Head of caudate nucleus (tissue), 42 donors: Measurements from ENCODE around the gene ZMPSTE24.

Source experiments
- DNase-seq, 42 donors: peaks; one replicate each; pipeline versions ENCODE4 v3.0.0 to v3.0.0-alpha.2; 2020 to 2021; ENCODE audit warnings: mixed read lengths in 7 of 42
- intact Hi-C: fragments of 100-400 bp; cut with DNase I; formaldehyde crosslinking; loops from one replicate; pipeline ENCODE4 v1.15.0; 2022

ZMPSTE24 gene

DNA sequence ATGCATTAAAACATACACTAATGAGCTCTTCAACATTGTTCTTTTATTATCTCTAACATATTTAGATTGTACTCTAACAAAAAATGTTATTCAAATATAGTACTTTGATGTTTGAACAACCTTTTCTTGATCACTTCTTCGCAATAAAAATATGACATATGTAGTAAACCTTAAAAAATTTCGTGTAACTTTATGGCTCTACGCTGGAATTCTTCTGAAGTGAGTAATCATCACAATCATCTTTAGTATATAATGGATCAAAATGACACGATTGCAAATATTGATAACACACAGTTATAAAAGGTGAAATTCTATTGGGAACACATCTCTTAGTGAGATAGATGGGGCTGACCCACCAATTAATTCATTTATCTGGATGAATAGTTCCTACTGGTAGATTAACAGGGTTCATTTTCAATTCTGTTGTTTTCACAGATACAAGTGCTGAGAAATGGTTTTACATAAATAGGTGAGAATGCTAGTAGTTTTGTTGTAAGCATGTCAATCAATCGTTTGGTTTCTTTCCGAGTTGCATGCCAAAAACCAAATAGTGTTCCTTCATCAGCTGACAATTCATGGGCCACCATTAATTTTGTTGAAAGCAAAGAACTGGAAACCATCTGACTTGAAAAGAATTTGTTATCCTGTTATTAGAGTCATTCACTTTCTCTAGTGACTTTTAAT lies 1.5 kb upstream of the ZMPSTE24 start:
- intact Hi-C loops: no loop called here
- no peak for DNase-seq

DNA sequence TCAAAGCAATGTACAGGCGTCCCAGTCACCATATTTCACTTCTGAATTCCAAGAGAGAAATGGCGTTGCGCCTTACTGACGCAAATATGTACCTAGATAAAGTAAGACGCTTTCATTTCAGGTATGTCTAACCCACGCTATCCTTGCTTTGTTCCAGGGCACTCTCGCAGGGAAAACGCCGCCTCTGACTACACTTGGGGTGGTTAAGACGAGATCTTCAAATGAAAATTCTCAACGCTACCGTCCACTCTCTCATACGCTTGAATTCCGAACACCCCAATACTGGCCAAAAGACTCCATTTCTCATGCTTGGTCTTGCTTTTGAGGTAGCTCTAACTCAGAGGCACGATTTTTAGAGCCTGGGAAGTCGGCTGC lies 736 bp upstream of the ZMPSTE24 start:
- peak in 19 of 42 donors; percentile 12 to 72 (median 41) for DNase-seq
- intact Hi-C loops: no loop called here

DNA sequence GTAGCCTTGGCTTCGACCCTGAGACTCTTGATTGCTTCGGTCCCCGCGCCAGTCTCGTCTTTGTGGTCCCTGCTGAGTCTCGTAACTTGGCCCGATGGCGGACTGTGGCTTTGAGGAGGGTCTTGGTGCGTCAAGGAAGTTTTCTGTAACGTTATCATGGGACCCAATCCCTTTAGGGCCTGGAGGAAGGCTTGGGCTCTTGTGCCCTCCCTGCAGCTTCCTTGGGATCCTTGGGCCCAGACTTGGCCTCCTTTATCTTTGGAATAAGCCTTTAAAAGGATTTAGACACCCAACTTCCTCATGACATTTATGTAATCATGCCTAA lies 371 bp downstream of the ZMPSTE24 start:
- intact Hi-C loops: loop anchor here (2.0 kb wide), 2 partner anchors 56 to 98 kb away; partner anchors contain the start of gene RLF
- peak in 1 of 42 donors; percentile 39 for DNase-seq

DNA sequence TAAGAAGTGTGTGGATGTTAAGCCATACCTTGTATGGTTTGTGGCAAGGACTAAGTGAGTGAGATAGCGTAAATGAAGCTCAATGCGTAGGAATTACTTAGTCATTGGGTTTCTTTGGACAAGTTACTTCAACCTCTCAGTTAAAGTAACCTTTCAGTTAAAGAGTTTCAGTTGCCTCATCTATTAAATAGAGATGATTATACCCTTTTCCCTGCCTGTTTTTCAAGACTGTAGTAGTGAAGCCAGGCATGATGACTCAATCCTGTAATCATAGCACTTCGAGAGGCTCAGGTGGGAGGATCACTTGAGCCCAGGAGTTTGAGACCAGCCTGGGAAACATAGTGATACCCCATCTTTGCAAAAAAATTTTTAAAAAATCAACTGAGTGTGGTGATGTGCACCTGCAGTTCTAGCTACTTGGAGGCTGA lies 6.3 kb downstream of the ZMPSTE24 start:
- intact Hi-C loops: no loop called here
- no peak for DNase-seq

DNA sequence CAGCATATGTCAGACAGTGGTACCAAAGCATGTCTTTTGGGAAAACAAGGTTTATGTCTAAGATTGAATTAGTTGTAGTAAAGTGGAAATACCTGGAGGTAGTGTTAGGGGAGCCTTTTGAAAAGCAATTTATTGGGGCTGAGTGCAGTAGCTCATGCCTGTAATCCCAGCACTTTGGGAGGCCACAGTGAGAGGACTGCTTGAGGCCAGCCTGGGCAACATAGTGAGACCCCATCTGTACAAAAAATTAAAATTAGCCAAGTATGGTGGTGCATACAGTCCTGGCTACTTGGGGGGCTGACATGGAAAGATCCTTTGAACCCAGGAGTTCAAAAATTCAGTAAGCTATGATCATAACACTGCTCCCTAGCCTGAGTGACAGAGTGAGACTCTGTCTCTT lies 7.3 kb downstream of the ZMPSTE24 start:
- intact Hi-C loops: no loop called here
- no peak for DNase-seq

DNA sequence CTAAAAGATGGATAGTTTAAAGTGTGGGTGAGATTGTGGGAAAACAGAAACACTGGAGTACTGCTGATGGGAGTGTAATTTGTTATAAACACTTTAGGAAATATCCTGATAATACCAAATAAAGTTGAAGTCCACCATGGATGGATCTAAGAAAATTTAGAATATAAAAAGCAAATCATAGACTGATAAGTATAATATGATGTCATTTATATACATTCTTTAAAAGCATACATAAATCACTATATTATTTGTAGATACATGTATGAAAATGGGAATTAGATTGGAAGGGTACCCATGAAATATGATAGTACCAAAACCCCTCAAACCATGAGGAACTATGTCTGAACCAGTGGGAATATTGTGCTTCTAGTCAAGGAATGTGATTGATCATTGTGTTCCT lies 7.9 kb downstream of the ZMPSTE24 start:
- no peak for DNase-seq
- intact Hi-C loops: no loop called here

DNA sequence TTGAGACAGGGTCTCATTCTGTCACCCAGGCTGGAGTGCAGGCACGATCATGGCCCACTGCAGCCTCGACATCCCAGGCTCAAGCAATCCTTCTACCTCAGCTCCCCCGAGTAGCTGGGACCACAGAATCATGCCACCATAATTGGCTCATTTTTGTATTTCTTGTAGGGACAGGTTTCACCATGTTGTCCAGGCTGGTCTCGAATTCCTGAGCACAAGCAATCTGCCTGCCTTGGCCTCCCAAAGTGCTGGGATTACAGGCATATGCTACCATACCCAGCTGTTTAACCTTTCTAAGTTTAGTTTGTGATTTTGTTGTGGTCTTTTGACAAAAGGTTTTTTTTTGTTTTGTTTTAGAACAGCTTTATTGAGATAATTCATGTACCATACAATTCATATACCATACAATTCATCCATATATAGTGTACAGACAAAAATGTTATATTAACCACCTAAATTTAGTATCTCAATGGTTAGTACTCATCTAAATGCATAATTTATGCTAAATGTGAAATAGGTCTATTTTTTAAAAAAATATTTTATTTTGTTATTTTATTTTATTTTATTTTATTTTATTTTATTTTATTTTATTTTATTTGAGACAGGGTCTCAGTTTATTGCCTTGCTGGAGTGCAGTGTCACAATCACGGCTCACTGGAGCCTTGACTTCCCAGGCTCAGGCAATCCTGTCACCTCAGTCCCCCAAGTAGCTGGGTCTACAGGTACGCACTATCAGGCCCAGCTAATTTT lies 8.9 kb downstream of the ZMPSTE24 start:
- DNase-seq: no peak
- intact Hi-C loops: no loop called here

DNA sequence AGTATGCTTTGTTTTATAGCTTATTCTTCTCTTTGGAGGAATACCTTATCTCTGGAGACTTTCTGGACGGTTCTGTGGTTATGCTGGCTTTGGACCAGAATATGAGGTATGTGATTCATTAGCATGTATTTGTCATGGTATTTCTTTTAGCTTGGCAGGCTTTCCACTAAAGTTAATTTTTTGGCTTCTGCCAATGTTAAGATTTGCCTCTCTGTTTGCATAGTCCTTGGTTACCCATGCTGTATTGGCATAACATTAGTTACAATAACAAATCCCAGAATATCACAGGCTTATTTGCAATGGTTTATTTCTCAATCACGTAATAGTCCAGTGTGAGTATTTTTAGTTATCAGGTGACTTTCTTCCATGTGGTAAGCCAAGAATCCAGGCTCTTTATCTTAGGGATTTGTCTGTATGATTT lies 9.7 kb downstream of the ZMPSTE24 start:
- intact Hi-C loops: no loop called here
- no peak for DNase-seq

DNA sequence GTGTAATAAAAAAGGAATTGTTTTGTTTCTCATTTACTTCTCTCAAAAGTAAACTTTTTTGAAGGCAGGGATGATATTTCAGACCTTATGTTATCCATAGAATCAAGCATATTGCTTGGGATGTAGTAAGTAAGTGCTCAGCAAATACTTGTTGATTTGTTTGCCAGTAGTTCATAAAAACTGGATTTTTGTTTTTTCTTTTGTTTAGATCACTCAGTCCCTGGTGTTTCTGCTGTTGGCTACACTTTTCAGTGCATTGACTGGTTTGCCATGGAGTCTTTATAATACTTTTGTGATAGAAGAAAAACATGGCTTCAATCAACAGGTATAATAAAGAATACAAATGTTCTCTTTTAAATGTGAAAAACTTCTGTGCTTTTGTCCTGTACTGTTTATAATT lies 10.2 kb downstream of the ZMPSTE24 start:
- intact Hi-C loops: no loop called here
- DNase-seq: no peak

DNA sequence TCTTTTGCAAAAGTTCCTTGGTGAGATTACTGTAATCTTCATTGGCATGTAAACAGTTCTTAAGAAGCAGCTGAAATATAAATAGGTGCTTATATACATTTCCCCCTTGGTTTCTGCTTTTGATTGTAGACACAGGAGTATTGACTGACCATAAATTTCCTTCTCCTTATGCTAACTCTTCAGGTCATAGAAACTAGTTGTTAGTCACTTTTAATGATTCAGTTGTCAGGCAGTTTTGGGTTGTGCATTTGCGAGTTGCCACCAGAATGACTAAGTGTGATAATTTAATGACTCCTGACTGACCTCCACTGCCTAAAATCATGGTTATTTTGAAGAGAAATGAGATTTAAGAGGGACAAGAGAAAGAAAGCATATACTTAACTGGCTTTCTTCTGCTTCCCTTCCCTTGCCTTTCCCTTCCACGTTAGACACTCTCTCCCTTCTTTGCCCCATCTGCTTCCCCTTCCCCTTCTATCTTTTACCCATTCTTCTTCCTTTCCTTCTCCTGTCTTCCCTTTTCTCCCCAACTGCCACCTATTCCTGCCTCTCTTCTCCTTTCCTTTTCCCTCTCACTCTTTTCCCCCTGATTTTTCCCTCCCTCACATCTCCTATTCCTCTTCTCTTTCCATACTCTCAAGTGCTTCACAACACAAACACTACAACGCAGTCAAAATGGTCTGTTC lies 12.3 kb downstream of the ZMPSTE24 start:
- intact Hi-C loops: no loop called here
- DNase-seq: no peak

DNA sequence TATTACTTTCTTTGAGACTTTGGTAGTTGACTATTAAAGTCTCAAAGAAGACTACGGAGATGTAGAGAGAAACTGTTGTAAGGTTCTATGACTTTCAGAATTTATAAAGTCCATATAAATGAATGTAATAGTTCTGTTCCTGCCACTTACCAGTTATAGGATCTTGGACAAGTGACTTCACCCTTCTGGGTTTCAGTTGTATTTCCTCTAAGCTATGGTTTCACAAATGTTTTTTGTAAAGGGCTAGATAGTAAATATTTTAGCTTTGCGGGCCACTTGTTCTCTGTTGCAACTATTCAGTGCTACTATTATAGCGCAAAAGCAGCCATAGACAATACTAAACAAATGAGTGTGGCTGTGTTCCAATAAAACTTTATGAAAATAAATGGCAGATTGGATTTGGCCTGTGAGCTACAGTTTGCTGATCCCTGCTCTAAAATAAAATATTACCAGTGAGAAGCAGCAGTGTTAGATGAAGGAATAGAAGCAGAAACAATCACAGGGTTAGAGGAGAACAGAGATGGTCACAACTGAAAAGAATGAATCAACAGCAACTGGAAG lies 14.7 kb downstream of the ZMPSTE24 start:
- intact Hi-C loops: no loop called here
- no peak for DNase-seq

DNA sequence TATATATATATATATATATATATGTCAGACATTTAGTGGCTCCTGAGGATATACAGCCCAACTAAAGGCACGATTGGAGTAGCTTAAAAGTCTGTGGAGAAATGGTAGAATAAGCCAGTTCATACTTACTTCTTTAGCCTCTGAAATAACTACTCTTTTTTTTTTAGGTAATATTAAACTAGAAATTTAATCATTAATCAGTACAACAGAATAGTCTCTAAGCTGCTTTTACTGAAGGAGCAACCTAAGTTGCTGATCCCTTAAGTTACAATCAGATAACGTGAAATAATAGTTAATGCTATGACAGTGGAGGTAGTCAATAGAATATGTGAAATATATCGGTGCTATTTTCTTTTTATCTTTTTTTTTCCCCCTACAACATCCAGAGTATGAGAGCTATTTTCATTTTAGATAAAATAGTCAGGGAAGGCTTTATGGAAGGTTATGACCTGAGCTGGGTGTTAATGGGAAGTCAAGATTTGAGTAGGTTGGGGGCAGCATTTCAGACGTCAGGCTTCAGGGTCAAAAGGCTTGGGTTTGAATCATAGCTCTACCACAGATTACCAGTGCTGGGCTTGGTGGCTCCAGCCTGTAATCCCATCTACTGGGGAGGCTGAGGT lies 15.6 kb downstream of the ZMPSTE24 start:
- DNase-seq: no peak
- intact Hi-C loops: no loop called here

DNA sequence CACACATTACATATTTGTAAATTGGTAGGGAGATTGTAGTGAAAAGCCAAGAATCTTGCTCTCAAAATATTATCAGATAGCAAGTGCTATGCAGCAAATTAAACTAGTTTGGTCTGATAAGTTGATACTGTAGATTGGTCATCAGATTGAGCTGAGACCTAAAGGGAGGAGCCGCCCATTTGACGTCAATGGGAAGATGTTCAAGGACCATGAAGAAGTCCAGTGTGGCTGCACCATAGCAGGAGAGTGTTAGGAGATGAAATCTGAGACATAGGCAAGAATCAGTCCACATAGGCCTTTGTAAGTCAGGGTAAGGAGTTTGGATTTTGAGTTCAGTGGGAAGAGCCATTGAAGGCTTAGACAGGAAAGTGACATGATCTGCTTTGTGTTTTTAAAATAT lies 16.3 kb downstream of the ZMPSTE24 start:
- intact Hi-C loops: no loop called here
- no peak for DNase-seq

DNA sequence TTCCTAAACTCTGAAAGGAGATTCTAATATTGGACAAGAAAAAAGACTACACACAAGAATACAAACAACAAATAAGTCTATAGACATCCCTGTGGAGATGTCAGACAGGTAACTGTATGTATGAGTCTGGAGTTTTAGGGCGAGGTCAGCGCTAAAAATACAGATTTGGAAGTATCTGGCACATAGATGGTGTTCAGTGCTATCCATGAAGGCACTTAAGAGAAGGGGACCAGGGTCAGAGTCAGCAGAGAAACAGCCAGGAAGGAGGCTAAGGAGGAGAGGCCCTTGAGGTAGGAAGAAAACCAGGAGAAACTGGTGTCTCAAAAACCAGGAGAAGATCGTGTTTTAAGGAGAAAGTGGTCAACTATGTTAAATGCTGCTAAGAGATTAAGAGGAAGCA lies 18.1 kb downstream of the ZMPSTE24 start:
- no peak for DNase-seq
- intact Hi-C loops: no loop called here

DNA sequence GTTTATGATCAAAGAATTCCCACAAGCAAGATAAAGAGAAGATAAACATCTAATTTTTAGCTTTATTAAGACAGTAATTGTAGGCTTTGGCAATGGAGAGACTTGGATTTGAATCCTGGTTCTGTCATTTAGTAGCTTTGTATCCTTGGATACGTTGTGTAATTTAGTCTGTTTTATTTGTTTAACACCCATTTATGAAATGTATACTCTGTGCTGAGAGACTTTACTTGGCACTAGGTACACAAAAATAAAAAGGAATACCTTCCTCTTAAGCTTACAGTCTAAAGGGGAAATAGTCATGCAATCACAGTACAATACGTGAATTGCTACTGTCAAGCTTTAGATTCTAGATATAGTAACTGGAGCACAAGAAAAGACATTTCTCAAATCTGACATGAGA lies 23.8 kb downstream of the ZMPSTE24 start:
- intact Hi-C loops: no loop called here
- no peak for DNase-seq

DNA sequence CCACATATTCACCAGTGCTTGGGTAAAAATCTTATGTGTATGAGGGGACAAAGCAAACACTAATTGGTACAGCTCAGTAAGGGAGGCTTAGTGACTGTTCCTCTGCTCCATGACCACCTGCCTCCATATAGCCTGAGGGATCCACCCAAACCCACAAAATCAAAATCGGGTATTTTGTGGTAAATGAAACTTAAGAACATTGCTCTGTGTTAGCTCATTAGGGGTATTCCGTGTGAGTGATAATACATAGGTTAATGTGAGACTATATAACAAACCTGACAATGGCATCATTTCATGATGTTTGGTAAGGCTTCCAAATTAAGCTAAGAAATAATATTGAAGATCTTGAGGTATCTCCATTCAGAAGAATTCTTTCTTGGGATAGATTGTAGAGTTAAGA lies 33.3 kb downstream of the ZMPSTE24 start:
- DNase-seq: no peak
- intact Hi-C loops: no loop called here

DNA sequence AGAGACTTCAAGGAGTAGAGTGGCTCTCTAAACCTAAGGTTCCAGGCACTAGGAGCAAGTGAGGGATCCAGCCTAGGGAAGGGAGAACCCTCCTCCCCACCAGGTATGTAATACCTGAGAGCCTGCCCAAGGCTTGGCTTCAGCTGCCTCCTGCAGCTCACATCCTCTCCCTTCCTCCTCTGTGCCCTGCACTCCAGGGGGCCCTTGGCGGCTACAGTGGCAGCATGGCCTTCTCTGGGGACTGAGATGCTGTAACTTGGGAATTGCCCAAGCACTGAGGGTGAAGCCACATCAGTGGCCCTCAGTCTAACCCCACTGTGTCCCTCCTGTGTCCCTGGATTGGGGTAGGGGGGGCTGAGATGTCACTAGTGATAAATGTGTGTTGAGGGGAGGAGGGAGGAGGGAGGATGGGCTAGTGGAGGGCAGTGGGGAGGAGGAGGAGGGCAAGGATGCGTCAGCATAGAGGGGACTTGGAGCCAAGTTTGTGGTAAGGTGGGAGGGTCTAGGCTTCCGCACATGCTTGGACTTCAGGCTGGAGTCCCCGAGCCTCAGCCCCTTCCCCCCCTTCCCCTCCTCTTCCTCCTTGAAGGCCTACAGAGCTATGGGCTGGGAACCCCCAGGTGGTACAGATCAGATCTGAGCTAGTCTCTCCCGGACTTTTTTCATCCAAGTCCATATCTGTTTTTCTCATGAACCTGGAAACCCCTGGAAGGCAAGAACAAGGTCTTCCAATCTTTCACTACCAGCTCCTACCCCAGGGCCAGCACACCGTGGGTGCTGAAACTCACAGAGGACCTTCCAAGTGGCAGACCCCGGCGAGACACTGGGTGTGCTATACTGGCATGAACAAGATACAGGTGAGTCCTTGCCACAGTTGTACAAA lies 41.6 kb downstream of the ZMPSTE24 start:
- intact Hi-C loops: no loop called here
- DNase-seq: peak in 1 of 42 donors; percentile 14

DNA sequence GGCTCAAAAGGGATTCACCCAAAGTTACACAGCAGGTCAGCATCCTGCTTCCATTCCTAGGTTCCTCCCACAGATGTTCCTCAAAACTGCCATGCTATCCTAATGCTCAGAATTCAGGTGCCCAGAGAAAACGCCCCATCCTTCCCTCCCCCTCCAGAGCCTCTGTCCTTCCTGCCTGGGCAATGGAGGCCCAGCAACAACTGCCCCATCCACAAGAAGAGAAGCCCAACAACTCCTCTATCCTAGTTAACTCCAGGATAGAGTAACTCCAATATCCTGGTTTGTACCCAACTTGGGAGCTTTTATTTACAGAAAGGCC lies 42.2 kb downstream of the ZMPSTE24 start:
- intact Hi-C loops: no loop called here
- no peak for DNase-seq

DNA sequence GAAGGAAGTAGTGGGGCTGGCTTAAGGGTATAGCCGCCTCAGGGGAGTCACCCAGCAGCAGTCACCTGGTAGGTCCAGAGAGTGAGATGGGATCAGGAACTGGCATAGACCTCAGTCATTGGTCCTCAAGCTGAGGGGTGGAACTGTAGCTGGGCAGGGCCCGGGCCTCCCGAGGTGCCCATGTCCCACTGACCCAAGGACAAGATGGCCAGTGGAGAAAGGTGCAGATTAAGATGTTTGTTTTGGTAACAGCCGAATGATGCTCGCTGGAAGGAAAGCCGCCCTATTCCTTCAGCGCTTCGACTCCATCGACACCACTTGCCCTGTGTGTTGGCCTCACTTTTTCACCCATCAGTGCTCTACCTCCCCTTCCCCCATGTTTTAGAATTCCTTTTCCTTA lies 42.6 kb downstream of the ZMPSTE24 start:
- no peak for DNase-seq
- intact Hi-C loops: no loop called here
